Thyroid gland (tissue), 4 donors: ENCODE data around the gene LDLRAD3. TPM values are rescaled to one million over a fixed set of nuclear protein-coding genes. Genes with fewer than 3 reads are reported as not detected.

Experiments
- DNase-seq, 2 donors: peaks; one replicate each; pipeline ENCODE4 v3.0.0-alpha.2; 2019
- H3K27ac ChIP-seq, 3 donors: fragments of 200-600 bp; sonication (generic); 1 replicate in 2 of 3; 2 replicates in 1 of 3; pipeline ENCODE4 v1.5.1; 2016 to 2019; ENCODE audit warnings: mild to moderate bottlenecking in 1 of 3, moderate library complexity in 1 of 3
- H3K27me3 ChIP-seq: fragments of 200-600 bp; sonication (generic); one replicate; pipeline ENCODE4 v1.5.1; 2019
- H3K36me3 ChIP-seq, 2 donors: fragments of 200-600 bp; sonication (generic); one replicate each; pipeline ENCODE4 v1.5.1; 2016 to 2019
- H3K4me1 ChIP-seq, 2 donors: fragments of 200-600 bp; sonication (generic); one replicate each; pipeline ENCODE4 v1.5.1; 2017 to 2019
- H3K4me3 ChIP-seq, 3 donors: fragments of 200-600 bp; sonication (generic); replicated peaks in 1 of 3; 1 replicate in 2 of 3; 2 replicates in 1 of 3; pipeline ENCODE4 v1.5.1; 2016; ENCODE audit warnings: mild to moderate bottlenecking in 1 of 3
- H3K9me3 ChIP-seq: fragments of 200-600 bp; sonication (generic); one replicate; pipeline ENCODE4 v1.5.1; 2017
- POLR2A ChIP-seq, 2 donors: fragments of 450-650 bp; IDR thresholded peaks; one replicate each; pipeline ENCODE4 v1.6.1; 2017; ENCODE audit warnings: antibody characterized with exemption in 2 of 2, mild to moderate bottlenecking in 2 of 2, moderate library complexity in 1 of 2
- WGBS, 2 donors: methylation state at CpG; one replicate each; pipeline ENCODE4 v1.1.5; 2017; 5-methylcytosine and 5-hydroxymethylcytosine counted together
- intact Hi-C: fragments of 100-400 bp; cut with DNase I; formaldehyde crosslinking; loops from one replicate; pipeline ENCODE4 v1.15.1; 2023
- total RNA-seq, 4 donors: library from RNA; depleted of rRNA; stranded (reverse); fragments of >200 nt; gene quantifications; one replicate each; pipeline ENCODE4 v1.2.3, GENCODE V29; 2016
- TF ChIP-seq, protein P1 (sequence below), 6 experiments: fragments of 200-600 bp in 3 of 6; fragments of 450-650 bp in 3 of 6; sonication (generic) in 3 of 6; IDR thresholded peaks; one replicate each; pipeline ENCODE4 v1.5.1; 2016 to 2019; ENCODE audit warnings: antibody characterized with exemption in 6 of 6, mild to moderate bottlenecking in 2 of 6, inconsistent platforms in 1 of 6, moderate library complexity in 1 of 6

The LDLRAD3 gene
- total RNA-seq, 4 donors from 2014 or later: 3.6 to 9.3 (median 6.2) TPM

DNA sequence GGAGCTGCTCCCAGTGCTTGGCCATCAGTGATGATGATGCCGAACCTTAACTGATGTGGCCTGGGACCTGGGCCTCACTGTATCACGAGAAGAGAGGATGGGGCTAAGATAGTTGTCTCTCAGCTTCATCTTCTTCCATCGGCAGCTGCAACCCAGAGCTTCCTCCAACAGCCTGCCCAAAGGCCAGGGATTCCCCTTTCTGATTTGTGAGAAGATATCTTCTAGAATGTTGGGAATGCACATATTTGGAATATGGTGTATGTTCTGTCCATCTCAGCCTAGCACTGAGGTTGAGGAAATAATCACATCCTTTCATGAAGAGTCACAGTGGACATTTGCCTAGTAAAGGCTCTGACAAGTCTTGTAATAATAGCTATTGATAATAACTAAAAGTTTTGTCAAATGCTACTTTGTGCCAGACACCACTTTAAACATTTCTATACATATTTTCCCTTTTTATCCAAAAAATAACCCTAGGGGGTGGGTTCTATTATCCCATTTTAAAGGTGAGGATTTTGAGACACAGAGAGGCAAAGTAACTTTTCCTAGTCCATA lies 272.3 kb downstream of the LDLRAD3 start:
- H3K9me3 ChIP-seq: no peaks in the 10 kb centered on the region
- no peak overlapping the region for H3K27ac ChIP-seq
- intact Hi-C loops: no loop called here
- 88 to 97% methylated on average over 3 of the region's 3 CpGs for WGBS, 2 donors
- TF ChIP-seq, protein P1, sequence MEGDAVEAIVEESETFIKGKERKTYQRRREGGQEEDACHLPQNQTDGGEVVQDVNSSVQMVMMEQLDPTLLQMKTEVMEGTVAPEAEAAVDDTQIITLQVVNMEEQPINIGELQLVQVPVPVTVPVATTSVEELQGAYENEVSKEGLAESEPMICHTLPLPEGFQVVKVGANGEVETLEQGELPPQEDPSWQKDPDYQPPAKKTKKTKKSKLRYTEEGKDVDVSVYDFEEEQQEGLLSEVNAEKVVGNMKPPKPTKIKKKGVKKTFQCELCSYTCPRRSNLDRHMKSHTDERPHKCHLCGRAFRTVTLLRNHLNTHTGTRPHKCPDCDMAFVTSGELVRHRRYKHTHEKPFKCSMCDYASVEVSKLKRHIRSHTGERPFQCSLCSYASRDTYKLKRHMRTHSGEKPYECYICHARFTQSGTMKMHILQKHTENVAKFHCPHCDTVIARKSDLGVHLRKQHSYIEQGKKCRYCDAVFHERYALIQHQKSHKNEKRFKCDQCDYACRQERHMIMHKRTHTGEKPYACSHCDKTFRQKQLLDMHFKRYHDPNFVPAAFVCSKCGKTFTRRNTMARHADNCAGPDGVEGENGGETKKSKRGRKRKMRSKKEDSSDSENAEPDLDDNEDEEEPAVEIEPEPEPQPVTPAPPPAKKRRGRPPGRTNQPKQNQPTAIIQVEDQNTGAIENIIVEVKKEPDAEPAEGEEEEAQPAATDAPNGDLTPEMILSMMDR (IDR thresholded peaks at IDR 0.05): no peak
- TF ChIP-seq POLR2A (IDR thresholded peaks at IDR 0.05): no peak
- no peaks in the 10 kb centered on the region for H3K36me3 ChIP-seq
- DNase-seq: no peak
- no peaks in the 10 kb centered on the region for H3K27me3 ChIP-seq
- H3K4me3 ChIP-seq: no peak overlapping the region
- no peaks in the 10 kb centered on the region for H3K4me1 ChIP-seq

DNA sequence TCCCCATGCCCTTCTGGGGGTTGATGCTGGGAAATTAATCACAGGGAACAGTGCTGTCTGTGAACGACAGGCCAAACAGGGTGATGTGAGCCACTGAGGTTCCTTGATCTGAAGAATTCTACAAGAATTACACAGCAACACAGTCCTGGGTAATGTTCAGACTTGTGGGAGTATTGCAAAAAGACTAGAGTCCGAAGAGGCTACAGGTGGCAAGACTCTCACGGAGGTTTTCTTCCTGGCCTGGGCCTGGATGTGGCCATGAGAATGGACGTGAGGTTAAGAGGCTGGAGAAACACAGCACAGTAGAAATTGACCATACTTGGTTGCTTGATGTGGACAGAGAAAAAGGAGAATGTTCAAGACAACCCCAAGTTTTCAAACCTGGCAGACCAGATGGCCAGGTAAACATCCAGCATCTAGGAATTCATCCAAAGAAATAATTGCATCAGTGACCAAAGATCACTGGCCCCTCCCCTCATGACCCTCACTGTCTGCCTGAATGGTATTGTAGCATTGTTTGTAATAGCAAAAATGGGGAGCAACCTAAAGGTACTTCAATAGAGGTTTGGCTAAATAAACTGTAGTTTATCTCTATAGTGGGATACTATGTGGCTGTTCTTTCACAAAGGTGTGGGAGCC lies 274.5 kb downstream of the LDLRAD3 start:
- Histone ChIP-seq H3K27me3 (no peaks in the 10 kb centered on the region), H3K4me1 (no peaks in the 10 kb centered on the region), H3K9me3 (no peaks in the 10 kb centered on the region), H3K27ac (no peak overlapping the region), H3K36me3 (no peaks in the 10 kb centered on the region), H3K4me3 (no peak overlapping the region)
- TF ChIP-seq, protein P1 (IDR thresholded peaks at IDR 0.05): no peak
- no peak for TF ChIP-seq POLR2A (IDR thresholded peaks at IDR 0.05)
- intact Hi-C loops: no loop called here
- no peak for DNase-seq
- 94% methylated on average over 4 of the region's 4 CpGs for WGBS, 2 donors

DNA sequence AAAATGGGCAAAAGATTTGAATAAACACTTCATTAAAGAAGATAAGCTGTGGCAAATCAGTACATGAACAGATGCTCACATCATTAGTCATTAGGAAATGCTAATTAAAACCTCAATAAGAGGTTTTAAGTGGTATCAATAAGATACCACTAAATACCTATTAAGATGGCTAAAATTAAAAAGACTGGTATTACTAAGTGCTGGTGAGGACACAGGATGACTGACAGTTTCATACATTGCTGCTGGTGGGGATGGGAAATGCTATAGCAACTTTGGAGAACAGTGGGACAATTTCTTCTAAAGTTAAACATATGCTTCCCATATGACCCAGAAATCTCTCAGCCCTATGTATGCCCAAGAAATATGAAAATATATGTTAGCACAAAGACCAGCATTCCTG lies 276.1 kb downstream of the LDLRAD3 start:
- no peak overlapping the region for H3K4me3 ChIP-seq
- DNase-seq: no peak
- no peaks in the 10 kb centered on the region for H3K27me3 ChIP-seq
- no peaks in the 10 kb centered on the region for H3K9me3 ChIP-seq
- TF ChIP-seq POLR2A (IDR thresholded peaks at IDR 0.05): no peak
- TF ChIP-seq, protein P1 (IDR thresholded peaks at IDR 0.05): no peak
- intact Hi-C loops: no loop called here
- no peaks in the 10 kb centered on the region for H3K36me3 ChIP-seq
- H3K4me1 ChIP-seq: no peaks in the 10 kb centered on the region
- H3K27ac ChIP-seq: no peak overlapping the region

DNA sequence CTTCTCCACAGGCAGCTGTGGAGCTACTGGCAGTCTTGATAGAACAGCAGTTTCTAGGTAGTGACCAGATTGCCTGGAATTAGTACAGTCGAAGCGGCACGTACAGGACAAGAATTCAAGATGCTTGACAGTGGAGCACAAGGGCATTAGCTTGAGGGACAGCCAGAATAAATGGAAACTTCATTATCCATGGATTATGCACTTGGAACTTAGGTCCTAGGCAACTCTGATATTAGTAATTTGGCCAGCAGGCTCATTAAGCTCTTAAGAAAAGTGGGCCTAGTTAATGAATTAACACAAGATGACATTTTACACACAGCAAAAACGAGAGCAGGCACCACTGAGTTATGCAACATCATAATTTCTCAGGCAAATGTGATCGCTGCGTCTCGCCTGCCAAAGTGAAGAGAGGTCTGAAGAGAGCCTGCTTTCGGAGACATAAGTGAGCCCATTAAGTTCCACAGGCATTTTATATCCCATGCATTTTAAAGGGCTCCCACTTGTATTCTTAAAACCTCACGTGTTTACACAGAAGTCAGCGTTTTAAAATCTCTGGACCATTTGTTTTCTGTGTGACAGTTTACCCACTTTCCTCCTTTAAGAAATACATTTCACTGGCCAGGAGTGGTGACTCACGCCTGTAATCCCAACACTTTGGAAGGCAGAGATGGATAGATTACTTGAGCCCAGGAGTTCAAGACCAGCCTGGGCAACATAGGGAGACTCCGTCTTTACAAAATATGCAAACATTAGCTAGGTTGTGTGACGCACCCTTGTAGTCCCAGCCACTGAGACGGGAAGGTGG lies 279.2 kb downstream of the LDLRAD3 start:
- intact Hi-C loops: no loop called here
- peak; percentile 8 to 13 for DNase-seq
- WGBS, 2 donors: 35 to 58% methylated on average over 14 of the region's 14 CpGs
- Histone ChIP-seq H3K4me1 (no peaks in the 10 kb centered on the region), H3K36me3 (no peaks in the 10 kb centered on the region), H3K9me3 (no peaks in the 10 kb centered on the region), H3K27ac (no peak overlapping the region), H3K4me3 (no peak overlapping the region), H3K27me3 (no peaks in the 10 kb centered on the region)
- TF ChIP-seq, protein P1 (IDR thresholded peaks at IDR 0.05): no peak
- no peak for TF ChIP-seq POLR2A (IDR thresholded peaks at IDR 0.05)
